ENCODE data around the gene CDCA7.
"Not testable (repeated sequence)": the region's sequence is repeated elsewhere in the genome, so short reads cannot be mapped to it uniquely, and the experiment has no call there.

CDCA7 gene

GRCh38 chr2:173354582-173355131 is at the start of gene CDCA7:
TSS of gene CDCA7 (plus strand) at chr2:173354872. CDS start at chr2:173354964, 92 bp downstream.
- no peak for DNase-seq (ENCODE audit: low spot score)

DNA sequence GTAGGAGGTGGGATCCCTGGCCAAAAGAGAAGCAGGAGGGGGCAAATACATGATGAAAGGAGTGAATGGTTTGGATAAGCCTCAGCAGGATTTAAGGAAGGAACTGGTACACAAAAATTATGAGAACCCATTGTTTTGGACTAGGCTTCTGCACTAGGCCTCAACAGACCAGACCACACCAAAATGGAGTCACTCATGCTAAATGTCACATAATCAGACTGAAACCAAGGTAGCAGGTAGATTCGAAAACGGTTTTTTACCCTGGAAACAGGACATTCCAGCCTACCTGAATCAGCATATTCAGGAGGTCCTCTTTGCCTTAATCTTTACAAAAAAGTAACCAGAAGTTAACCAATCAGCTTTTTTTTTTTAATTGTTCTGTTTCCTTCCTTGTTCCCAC is 49.4 kb upstream of the CDCA7 start:
- DNase-seq (ENCODE audit: low spot score), result no peak

GRCh38 chr2:173307293-173307692 is 47.4 kb upstream of the CDCA7 start:
- DNase-seq (ENCODE audit: low spot score), result peak; percentile 16

GRCh38 chr2:173309370-173309769 is 45.3 kb upstream of the CDCA7 start:
- not testable (repeated sequence) for DNase-seq (ENCODE audit: low spot score)

DNA sequence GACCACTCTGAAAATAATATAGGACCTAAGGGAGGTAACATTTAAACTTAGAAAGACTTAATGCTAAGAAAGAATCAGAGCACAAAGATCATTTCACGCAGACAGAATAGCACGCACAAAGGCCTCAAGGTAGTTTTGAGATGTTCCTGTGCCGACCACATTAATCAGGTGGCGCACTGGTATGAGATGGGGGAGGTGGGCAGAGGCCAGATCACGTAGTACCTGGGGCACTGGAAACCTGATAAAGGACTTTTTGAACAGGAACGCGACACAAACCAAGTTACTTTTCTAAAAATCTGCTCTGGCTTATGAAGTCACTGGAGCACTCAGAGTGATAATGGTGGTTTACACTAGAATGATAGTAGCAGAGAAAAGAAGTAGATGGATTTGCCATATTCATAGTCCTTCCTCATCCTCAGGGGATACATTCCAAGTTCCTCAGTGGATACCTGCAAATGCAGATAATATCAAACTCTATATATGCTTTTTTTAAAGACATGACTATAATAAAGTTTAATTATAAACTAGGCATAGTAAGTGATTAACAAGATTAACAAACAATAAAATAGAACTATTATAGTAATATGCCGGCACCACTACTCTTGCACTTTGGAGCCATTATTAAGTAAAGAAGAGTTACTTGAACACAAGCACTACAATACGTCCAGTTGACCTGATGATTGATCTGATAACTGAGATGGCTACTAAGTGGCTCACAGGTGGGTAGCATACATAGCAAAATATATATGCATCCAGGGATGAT is 42.6 kb upstream of the CDCA7 start:
- DNase-seq (ENCODE audit: low spot score), result no peak

GRCh38 chr2:173323371-173323770 is 31.3 kb upstream of the CDCA7 start:
- no peak for DNase-seq (ENCODE audit: low spot score)

DNA sequence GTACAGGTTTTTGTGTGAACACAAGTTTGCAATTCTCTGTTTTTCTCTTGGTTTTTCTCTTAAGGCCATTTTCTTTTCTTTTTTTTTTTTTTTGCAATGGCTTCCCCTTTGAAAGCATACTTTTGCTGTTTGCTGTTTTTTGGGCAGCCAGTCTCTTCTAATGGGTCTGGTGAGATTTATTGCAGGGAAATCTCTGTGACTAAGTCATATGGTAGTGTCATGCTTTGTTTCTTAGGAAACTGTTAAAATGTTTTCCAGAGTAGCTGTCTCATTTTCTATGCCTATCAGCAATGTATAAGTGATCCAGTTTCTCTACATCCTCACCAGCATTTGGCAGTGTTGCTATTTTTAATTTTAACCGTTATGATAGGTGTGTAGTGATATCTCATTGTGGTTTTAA is 27.9 kb upstream of the CDCA7 start:
- DNase-seq (ENCODE audit: low spot score), result no peak

DNA sequence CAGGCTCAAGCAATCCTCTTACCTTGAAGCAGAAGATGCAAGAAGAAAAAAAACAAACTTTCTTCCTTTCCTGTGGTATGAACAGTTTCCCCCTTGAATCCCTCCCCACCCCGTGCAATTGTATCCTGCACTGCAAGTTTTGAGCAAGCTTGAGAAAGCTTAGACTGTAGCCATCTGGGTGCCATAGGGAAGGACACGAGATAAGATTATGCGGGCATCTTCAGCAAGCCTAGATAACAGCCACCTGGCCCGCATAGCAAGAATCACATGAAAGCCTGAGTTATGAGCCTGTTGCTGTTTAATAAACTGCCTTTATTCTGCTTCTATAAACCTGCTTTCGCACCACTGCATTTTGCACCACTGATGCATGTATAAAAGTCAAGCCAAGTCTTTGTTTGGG is 27.3 kb upstream of the CDCA7 start:
- DNase-seq (ENCODE audit: low spot score), result no peak

- not testable (repeated sequence) for DNase-seq (ENCODE audit: low spot score)
These were observed 21.7 kb upstream of the CDCA7 start for GRCh38 chr2:173333003-173333402.

DNA sequence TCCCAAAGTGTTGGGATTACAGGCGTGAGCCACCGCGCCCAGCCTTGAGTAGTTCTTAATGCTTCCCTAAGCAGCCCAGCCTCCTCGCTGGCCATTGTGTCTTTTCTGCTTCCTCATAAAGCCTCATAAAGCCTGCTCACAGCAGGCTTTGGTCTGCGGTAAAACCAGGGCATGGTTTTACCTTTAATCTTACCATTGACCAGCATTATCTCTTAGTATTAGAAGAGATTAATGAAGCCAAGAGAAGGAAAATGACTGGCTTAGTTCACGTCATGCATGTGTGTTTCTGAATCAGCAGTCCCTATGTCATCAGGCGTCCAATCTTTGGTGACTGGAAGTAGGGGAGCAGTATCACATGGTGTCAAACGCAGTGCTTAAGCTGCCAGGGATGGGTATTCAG is 14.9 kb upstream of the CDCA7 start:
- no peak for DNase-seq (ENCODE audit: low spot score)

DNA sequence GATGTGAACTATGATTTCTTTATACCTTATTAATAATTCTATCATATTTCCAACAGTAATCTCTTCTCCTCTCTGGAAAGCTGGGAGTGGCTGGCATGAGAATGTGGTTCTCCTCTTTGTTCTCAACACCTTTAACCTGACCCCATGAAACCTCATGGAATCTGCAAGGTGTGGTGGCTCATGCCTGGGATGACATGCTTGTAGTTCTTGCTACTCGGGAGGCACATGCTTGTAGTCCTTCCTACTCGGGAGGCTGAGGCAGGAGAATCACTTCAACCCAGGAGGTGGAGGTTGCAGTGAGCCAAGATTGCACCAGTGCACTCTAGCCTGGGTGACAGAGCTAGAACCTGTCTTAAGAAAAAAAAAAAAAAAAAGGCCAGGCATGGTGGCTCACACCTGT is 10.8 kb upstream of the CDCA7 start:
- DNase-seq (ENCODE audit: low spot score), result no peak

DNA sequence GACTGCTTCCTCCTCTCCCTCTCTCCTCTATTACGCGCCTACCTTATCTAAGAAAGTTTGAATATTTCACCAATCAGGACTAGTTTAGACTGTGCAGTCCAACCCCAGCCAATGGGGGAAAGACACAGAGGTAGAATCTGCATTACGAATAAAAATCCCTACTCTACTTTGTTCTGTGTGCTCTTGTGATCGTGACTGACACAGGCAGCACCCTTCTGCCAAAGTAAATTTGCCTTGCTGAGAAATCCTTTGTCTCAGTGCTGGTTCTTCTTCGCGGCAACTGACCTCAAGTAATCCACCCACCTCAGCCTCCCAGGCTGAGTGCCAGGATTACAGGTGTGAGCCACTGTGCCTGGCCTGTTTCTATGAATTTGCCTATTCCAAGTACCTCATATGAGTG is 8.6 kb upstream of the CDCA7 start:
- DNase-seq (ENCODE audit: low spot score), result no peak

- DNase-seq (ENCODE audit: low spot score), result no peak
These were observed 7.1 kb upstream of the CDCA7 start for GRCh38 chr2:173347305-173348168.

- no peak for DNase-seq (ENCODE audit: low spot score)
These were observed 5.4 kb upstream of the CDCA7 start for GRCh38 chr2:173349287-173349686.

DNA sequence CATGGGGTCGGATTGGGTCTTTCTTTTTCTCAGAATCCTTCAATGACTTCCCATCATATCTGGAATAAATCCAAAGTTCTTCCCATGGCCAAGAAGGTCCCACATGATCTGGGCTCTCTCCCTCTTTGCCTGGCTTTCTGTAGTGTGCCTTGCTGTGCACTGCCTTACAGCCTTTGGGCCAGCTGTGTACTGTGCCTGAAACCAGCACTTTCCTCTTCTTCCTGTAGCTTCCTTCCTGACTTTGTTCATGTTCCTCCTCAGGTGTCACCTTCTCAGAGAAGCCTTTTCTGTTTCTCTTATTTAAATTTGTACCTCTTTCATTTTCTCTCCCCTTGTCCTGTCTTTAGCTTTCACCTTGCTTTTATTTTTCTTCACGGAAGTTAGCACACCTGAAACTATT is 4.3 kb upstream of the CDCA7 start:
- no peak for DNase-seq (ENCODE audit: low spot score)

DNA sequence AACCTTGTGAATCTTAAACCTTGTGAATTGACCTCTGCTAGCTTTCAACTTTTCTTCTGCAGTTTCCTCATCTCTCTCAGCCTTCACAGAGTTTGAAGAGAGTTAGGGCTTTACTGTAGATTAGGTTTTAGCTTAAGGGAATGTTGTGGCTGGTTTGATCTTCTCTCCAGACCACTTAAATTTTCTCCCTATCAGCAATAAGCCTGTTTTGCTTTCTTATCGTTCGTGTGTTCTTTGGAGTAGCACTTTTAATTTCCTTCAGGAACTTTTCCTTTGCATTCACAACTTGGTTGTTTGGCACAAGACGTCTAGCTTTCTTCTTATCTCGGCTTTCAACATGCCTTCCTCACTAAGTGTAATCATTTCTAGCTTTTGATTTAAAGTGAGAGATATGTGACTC is 2.8 kb upstream of the CDCA7 start:
- no peak for DNase-seq (ENCODE audit: low spot score)

GRCh38 chr2:173353556-173353955 is 1.1 kb upstream of the CDCA7 start:
- no peak for DNase-seq (ENCODE audit: low spot score)

- no peak for DNase-seq (ENCODE audit: low spot score)
These were observed 545 bp upstream of the CDCA7 start for GRCh38 chr2:173354073-173354581.

- no peak for DNase-seq (ENCODE audit: low spot score)
These were observed 627 bp downstream of the CDCA7 start for GRCh38 chr2:173355132-173355865.

- DNase-seq (ENCODE audit: low spot score), result no peak
These were observed 1.3 kb downstream of the CDCA7 start for GRCh38 chr2:173355866-173356508.

GRCh38 chr2:173357346-173357745 is 2.7 kb downstream of the CDCA7 start:
- DNase-seq (ENCODE audit: low spot score), result no peak

- DNase-seq (ENCODE audit: low spot score), result no peak
These were observed 3.9 kb downstream of the CDCA7 start for GRCh38 chr2:173358616-173359015.

Data from putamen (tissue), 1 donor.